GM12864 (cell line): ENCODE data around the gene MKRN2.
"Not testable (repeated sequence)": the region's sequence is repeated elsewhere in the genome, so short reads cannot be mapped to it uniquely, and the experiment has no call there.

ENCODE experiments used
- DNase-seq: peaks from one replicate; pipeline ENCODE4 v3.0.0-alpha.2; 2011; ENCODE audit warnings: low read depth
- H3K4me3 ChIP-seq: 2 replicates; pipeline ENCODE4 v1.5.1; 2011; ENCODE audit warnings: mild to moderate bottlenecking, low read depth, low read length, control low read depth
- TF ChIP-seq, protein P1 (sequence below): IDR thresholded peaks from 2 replicates; pipeline ENCODE4 v1.5.1; 2011; ENCODE audit warnings: low read depth, mild to moderate bottlenecking, moderate library complexity, low read length, control low read depth, inconsistent platforms; ENCODE audit errors: missing control alignments

Gene MKRN2

DNA sequence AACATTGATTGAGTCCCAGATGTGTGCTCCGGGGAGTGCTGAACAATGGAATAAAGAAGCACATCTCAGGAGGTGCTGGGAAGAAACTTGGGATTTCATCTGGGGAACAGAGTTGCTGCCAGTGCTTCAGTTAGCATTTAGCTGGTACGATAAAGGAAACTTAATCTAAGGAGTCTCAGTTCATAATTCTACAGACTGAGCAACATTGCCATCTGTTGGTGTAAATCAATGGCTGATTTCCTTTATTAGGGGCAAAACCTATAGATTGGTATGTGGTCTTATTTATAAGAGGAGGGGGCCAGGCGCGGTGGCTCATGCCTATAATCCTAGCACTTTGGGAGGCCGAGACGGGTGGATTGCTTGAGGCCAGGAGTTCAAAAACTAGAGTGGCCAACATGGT lies 20.5 kb upstream of the MKRN2 start:
- DNase-seq = no peak
- TF ChIP-seq, protein P1, sequence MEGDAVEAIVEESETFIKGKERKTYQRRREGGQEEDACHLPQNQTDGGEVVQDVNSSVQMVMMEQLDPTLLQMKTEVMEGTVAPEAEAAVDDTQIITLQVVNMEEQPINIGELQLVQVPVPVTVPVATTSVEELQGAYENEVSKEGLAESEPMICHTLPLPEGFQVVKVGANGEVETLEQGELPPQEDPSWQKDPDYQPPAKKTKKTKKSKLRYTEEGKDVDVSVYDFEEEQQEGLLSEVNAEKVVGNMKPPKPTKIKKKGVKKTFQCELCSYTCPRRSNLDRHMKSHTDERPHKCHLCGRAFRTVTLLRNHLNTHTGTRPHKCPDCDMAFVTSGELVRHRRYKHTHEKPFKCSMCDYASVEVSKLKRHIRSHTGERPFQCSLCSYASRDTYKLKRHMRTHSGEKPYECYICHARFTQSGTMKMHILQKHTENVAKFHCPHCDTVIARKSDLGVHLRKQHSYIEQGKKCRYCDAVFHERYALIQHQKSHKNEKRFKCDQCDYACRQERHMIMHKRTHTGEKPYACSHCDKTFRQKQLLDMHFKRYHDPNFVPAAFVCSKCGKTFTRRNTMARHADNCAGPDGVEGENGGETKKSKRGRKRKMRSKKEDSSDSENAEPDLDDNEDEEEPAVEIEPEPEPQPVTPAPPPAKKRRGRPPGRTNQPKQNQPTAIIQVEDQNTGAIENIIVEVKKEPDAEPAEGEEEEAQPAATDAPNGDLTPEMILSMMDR = no peak

DNA sequence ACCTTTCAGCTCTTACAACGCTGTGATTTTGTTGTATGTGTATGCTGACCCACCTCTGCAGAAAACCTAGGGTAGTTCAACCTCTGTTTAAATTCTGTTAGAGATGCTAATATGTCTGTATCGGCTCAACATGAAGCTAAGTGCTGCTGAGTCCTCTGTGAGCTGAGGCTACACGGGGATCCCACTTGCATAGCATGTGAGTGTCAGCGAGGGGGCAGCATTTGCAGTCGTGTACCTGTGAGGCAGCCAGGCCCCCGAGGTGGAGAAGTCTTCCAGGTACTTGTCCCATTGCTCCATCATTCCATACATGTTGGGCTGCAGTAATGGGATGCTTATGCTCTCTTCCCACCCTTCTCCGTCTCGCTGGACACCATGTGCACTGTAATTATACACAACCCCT lies 15.3 kb upstream of the MKRN2 start:
- TF ChIP-seq, protein P1 = no peak
- H3K4me3 ChIP-seq = no peak overlapping the region
- DNase-seq = no peak

More for the DNA sequence above, 20.5 kb upstream of the MKRN2 start:
- no peak overlapping the region for H3K4me3 ChIP-seq

DNA sequence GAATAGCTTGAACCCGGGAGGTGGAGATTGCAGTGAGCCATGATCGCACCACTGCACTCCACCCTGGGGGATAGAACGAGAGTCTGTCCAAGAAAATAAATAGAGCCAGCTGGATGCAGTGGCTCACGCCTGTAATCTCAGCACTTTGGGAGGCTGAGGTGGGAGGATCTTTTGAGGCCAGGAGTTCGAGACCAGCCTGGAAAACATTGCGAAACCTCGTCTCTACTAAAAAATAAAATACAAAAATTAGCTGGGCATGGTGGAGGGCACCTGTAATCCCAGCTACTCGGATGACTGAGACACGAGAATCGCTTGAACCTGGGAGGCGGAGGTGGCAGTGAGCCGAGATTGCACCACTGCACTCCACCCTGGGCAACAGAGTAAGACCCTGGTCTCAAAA lies 13.4 kb upstream of the MKRN2 start:
- H3K4me3 ChIP-seq, DNase-seq: not testable (repeated sequence)

DNA sequence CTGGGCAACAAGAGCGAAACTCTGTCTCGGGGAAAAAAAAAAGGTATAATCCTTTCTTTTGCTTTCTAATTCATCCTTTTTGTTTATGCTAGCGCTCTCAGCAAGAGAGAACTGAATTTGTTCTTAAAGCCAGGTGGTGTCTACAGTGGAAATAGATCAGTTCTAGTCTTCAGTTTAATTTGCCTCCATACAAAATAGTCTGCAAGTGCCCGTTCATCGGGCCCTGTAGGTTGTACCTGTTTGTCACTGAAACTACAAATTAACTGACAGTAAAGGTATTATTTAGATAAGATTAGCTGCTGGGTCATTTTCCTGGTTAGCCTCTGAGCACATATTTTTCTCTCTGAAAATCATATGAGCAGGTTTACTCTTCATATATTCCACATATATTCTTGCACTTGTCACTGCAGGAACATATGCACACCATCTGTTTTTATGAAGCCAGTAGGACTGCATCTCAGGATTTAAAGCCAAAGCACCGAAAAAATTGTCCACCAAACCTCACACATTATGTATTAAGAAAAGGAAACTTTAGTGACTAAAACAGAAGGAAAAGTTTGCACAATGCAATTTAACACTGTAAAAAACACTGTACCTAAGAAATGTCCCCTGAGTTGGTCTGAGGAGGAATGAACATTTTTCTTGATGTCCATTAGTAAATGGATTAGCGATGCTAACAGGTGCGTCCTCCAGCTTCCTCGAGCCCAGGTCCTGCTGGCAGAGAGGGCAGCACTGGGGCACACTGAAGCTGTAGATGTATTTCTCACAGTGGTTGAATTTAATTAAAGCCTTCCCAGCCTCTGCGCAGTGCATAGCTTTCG lies 12.0 kb upstream of the MKRN2 start:
- TF ChIP-seq, protein P1 = no peak
- H3K4me3 ChIP-seq = no peak overlapping the region
- no peak for DNase-seq

DNA sequence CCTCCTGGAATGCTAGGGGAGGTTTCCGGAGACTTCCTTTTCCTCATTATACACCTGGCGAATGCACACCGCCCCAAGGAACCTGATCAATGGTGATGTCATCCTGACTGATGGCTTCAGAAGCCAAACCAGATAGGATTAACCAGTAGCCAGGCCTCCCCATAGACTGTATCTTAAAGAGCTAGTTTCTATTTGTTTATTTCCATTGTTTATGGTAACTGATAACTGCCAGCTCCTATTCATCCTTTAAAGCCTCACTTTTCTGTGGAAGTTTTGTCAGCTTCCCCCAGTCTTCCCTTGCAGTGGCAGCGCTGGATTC lies 11.5 kb upstream of the MKRN2 start, which contains the start of gene MKRN2OS:
TSS of gene MKRN2OS (minus strand) at position 27 of the 319 bp plus-strand sequence. CDS start 35 bp downstream, outside the sequence.
- TF ChIP-seq, protein P1 = no peak
- no peak within 1 kb of the TSS for H3K4me3 ChIP-seq
- no peak for DNase-seq

DNA sequence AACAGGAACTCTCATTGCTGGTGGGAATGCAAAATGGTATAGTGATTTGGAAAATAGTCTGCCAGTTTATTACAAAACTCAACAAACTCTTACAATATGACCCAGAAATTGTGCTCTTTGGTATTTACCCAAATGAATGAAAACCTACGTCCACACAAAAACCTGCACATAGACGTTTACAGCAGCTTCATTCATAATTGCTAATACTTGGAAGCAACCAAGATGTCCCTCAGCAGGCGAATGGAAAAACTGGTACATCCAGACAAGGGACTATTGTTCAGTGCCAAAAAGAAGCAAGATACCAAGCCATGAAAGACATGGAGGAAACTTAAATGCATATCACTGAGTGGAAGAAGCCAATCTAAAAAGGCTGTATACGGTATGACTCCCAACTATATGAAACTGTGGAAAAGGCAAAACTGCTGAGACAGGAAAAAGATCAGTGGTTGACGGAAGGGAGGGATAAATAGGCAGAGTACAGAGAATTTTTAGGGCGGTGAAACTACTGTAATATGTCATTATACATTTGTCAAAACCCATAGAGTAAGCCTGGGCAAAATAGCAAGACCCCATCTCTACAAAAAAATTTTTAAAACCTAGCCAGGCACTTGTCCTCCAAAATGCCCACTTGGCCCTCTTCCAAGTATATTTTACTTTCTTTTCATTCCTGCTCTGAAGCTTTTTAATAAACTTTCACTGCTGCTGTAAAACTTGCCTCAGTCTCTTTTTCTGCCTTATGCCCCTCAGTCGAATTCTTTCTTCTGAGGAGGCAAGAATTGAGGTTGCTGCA lies 6.7 kb upstream of the MKRN2 start:
- TF ChIP-seq, protein P1 = no peak
- no peak for DNase-seq
- no peak overlapping the region for H3K4me3 ChIP-seq

DNA sequence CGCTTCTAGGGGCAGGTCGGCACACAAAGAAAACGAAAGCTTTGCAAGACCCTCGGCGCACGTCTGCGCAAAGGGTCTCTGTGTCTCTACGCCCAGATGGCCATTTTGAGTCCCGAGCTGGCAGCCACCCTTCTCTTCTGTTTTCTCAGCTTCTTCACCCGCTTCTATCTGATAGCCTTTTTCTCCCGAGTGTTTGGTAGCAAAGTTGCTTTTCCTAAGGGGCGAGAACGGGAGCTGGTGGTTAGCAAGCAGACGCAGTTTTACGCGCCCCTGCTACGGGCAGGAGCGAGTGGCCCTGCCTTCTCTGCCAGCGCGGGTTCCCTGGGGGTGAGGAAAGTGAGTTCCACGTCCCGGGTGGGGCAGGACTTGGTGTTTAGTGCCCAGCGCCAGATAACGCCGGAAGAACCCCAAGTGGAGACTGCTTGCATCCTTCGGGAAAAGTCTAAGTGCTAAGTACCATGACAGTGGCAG lies 2.9 kb upstream of the MKRN2 start:
- no peak for DNase-seq
- TF ChIP-seq, protein P1 = no peak
- peak overlapping the region; percentile 56 for H3K4me3 ChIP-seq
